T-helper 1 cell (primary cell): ENCODE data around the gene CDO1.
A peak's percentile ranks its signal among the peaks of the same experiment; 100 is the strongest.
"Not testable (repeated sequence)": the region's sequence is repeated elsewhere in the genome, so short reads cannot be mapped to it uniquely, and the experiment has no call there.

Experiments
- DNase-seq, 5 donors: peaks; one replicate each; pipeline ENCODE4 v3.0.0-alpha.2; 2012 to 2020

The CDO1 gene

DNA sequence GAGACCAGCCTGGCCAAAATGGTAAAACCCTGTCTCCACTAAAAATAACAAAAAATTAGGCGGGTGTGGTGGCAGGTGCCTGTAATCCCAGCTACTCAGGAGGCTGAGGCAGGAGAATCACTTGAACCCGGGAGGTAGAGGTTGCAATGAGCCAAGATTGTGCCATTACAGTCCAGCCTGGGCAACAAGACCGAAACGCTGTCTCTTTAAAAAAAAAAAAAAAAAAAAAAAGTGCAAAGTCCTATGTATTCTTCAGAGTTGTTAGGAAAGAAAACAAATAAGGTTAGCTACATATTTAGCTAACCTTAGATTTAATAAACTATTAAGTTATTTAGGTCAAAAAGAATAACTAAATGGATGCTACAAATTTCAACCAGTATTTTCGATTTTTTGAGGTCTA is 13.5 kb upstream of the CDO1 start:
- DNase-seq = no peak

DNA sequence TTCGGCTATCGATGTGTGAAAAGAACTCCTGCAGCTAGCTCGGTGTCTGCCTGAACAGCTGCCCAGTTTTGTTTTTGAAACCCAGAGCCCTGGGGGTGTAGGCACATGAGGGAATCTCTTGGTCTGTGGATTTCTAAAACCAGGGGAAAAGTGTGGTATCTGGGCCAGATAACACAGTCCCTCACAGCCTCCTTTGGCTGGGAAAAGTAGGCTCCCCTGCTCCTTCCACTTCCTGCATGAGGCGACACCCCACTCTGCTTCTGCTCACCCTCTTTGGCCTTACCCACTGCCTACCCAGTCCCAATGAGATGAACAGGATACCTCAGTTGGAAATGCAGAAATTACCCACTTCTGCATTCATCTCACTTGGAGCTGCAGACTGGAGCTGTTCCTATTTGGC is 9.5 kb upstream of the CDO1 start:
- DNase-seq = no peak

DNA sequence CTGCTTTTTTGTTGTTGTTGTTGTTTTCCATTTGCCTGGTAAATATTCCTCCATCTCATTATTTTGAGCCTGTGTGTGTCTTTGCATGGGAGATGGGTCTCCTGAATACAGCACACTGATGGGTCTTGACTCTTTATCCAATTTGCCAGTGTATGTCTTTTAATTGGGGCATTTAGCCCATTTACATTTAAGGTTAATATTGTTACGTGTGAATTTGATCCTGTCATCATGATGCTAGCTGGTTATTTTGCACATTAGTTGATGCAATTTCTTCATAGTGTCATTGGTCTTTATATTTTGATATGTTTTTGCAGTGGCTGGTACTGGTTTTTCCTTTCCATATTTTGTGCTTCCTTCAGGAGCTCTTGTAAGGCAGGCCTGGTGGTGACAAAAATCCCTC is 8.5 kb upstream of the CDO1 start:
- not testable (repeated sequence) for DNase-seq

DNA sequence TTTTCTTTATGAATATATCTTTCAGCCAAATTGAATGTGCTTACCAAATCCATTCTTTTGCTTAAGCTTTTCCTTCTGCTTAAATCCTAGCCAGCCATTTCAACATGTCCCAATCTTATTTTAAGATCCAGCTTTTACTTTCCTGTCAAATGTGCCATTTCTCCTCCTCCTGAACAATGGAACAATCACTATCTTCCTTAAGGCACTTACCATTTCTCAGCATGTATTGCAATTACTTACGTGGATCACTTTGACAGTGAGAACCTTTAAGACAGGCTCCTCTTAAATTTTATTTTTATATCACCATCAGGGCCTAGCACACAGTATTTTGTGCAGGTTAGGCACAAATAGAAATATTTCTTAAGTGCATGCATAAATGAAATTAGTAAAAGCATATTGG is 4.4 kb upstream of the CDO1 start:
- DNase-seq = no peak

DNA sequence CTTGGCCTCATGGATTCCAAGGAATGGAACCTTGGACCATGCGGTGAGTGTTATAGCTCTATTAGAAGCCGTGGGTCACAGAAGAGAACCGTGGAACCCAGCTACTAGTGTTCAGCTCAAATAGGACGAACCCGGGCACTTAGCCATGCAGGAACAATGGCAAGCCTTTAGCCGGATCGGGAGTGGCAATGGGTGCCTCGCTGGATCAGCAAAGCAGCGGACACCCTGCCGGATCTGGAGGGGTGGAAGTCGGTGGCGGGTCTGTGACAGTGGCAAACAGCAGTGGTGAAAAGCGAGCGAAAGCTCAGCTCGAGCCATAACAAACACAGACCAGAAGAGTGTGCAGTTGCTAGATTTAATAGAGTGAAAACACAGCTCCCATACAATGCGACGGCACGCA is 2.4 kb upstream of the CDO1 start:
- no peak for DNase-seq

DNA sequence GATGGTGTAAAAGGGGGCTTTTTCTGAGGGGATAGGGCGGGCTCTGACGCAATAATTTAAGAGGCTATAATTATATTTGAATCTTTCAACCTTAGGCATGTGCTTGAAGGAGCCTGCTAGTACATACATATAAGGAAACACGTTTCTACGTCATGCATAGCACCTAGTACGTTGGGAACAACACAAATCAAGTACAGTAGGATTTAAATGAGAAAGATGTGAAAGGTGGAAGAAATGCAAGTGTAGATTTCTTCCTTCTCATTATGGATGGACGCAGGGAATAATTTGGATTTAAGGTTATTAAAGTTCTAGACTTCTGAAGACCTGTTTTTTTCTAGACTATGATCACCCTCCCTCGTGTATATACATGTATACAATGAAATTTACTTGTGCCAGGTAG is 927 bp upstream of the CDO1 start:
- DNase-seq = no peak

DNA sequence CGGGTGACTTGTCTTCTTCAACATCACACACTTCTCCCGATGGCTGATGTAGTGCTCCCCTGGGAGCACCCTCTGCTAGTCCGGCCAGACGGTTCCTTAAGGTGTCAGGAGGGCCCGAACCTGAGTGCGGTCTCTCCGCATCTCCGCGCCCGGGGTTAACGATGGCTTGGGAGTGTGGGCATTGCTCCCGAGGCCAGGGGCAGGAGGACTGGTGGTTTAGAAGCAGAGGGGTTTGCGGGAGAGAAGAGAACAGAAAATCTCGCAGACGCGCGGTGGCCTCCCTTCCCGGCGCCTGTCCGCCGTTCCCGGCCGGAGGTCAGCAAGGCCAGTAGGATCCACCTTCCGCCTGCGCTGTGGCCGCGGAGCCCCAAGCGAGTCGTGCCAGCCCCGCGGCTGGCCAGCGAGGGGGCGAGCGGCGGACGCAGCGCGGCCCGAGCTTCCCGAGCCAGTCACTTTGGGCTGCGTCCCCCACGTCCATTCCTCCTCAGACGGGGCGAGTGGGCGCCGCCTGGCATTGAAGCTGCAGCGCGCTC is 700 bp downstream of the CDO1 start:
- DNase-seq = peak in 1 of 5 donors; percentile 5

DNA sequence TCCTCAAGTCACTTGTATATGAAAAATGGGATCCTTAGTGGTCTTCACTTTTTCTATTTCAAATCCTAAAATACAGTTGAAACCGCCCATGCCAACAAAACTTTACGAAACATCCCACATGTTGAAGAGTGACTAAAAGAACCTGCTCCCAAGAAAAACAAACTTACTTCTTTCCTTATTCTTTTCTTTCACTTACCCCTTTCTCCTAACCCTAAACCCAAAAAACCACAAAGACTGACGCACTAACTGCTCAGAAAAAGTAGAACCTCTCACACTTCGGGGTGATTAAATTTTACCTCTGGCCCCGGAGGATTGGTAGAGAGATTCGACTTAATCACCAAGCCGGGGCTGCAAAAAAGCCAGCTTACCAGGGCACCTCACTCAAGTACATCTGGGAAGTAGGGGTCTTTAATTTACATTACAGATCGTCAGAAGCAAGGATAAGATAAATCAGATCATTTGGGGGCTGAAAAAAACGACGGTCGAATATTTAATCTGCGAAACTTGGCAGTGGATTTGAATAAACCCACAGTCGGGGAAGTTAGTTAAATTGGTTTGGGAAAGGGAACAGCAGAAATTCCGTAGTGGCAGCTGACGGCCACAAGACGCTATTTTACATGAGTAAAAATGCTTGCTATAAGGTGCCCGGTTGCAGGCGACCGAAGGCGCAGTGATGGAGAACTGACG is 1.3 kb downstream of the CDO1 start:
- DNase-seq = peak in 1 of 5 donors; percentile 20

DNA sequence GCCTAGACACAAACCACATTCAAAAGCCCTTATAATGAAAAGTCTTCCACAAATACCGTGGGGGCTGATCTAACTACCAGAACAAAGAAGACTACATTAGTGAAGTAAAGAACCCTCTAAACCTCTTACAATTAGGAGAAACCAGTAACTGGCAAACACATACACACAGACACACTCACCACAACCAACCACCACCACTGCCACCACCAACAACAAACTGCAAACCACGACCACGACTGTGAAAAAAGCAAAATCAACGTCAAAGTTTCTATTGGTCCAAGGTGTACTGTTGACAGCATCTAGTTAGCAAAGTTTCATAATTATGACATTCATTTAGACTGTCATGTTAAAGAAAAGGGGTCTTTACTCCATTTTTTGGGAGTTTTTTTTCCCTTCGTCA is 2.7 kb downstream of the CDO1 start:
- peak in 1 of 5 donors; percentile 60 for DNase-seq

DNA sequence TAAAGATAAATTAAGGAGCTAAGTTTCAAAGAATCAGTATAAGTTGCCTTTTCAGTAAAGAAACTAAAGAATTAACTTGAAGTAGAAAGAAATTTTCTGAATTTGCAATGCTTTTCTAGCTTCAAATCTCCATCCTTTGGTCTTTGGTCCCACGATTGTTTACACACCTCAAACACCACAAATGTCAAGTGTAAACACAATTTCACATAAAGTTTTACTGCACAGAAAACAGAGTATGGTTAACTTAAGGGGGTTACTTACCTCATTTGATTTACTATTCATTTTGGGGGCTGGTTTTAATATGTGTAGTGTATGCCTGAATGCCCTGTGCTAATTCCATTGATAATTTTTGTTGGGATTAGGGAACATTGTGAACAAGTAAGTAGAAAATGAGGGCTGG is 4.1 kb downstream of the CDO1 start:
- no peak for DNase-seq

DNA sequence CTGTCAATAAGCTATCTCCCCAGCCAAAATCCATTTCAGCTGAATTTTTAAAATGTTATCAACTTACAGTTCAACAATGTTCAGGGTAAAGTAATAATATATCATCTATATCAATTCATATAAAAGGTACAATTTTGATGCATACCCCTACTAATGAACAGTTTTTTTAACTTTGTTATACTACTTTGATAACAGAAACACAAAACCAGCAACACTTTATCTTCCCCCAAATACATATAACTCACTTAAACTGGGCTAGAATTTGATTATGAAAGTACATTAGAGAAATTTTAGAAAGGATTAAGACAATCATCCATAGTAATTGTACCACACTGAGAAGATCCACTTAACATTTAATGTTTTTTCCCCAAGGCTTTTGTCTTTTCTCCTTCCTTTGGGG is 5.1 kb downstream of the CDO1 start:
- no peak for DNase-seq

DNA sequence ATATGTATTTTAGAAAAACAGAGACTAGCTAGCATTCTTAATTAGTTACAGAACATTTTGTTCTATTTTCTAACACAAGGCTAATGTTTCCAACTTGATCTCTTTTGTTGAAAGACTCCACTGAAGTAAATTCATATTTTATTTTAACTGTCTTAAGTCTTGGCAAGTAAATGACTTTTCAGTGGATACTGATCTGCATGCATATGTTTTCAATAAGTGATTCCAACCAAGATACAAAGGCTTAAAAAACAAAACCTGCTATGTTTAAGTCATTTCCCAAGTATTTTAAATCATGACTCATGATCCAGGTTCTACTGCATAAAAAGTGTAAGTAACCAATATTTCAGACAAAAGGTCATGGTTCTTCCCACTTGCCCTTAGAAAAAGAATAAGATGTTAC is 5.7 kb downstream of the CDO1 start:
- no peak for DNase-seq

DNA sequence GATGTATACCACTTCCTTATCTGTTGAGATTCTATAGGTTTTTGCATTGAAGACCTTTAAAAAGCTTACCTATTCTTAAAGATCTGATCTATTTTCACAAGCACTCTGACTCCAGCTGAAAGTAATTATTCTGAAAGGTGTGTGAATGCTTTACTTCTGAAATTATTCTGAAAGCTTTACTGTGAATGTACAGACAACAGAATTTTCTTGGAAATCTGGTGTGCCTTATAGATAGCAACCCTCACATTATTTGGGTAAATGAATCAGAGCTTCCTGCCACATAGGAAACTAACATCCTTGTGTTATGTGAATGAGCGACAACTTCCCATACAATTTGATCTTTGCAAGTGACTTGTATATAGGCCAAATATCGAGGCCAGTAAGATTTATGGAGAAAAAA is 6.5 kb downstream of the CDO1 start:
- DNase-seq = peak in 1 of 5 donors; percentile 63

DNA sequence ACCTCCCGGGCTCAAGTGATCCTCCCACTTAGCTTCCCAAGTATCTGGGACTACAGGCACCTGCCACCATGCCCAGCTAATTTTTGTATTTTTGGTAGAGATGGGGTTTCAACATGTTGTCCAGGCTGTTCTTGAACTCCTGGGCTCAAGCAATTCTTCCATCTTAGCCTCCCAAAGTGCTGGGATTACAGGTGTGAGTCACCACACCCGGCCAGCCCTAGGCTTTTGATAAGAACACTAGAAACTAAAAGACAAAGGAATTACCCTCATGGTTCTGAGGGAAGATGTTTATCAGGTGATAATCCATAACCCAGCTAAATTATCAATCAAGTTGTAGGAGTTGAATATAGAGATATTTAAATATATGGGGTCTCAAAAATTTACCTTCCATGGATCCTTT is 8.4 kb downstream of the CDO1 start:
- not testable (repeated sequence) for DNase-seq

DNA sequence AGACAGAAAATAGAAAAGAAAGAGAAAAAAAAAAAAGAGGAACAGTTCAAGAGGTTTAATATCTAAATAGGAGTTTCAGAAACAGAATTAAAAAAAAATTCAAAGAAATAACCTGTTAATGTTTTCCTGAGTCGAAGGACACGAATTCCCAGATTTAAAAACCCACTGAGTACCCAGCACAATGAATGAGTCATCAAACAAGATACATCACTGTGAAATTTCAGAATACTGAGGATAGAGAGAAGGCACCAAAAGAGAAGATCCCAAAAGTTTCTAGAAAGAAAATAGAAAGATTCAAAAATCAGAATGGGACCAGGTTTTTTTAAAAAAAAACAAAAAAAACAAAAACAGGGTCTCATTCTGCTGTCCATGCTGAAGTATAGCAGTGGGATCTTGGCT is 8.8 kb downstream of the CDO1 start:
- DNase-seq = no peak

DNA sequence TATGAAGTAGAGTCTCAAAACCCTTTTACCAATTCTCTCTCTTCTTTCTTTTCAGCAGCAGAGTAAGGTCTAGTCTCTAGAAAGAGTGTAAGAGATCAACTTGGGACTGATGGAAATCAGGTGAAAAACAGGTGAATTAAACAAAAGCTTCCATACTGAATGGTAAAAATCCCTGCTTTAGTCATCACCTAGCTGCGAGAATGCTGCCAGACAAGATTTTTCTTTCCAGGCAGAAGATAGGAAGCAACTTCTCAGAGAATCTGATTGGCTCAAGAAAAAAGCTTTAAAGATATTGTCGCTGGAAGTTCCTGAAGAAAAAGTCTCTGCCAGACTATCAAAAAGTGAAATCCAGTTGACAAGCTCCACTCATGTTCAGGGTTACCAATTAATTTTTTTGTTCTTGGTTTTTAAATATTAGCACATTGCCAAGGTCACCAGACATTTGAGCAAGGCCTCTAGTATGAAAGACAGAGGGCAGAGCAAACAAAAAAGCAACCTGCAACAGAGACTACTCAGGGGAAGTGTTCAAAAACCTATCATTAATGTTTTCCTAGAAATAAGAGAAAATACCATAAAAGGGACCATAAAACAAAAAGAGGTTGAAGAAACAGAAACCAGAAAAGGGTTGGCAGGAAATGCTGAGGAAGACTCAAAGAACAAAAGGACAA is 9.3 kb downstream of the CDO1 start:
- DNase-seq = peak in 1 of 5 donors; percentile 42

DNA sequence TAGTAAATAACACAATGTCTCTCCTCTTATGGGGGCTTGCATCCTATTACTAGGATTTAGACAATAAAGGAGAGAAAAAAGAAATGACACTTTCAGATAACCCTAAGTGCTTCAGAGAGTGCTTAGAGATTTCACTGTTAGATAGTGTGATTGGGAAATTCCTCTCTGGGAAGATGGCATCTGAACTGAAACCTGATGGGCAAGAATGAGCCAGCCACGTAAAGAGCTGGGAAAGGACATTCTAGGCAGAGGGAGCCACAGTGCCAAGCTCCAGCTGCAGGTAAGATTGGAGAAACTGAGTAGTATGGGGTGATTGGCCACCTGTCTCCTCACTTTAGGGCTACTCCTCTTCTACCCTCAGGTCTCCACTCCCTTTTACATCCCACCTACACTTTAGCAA is 14.5 kb downstream of the CDO1 start:
- DNase-seq = no peak

DNA sequence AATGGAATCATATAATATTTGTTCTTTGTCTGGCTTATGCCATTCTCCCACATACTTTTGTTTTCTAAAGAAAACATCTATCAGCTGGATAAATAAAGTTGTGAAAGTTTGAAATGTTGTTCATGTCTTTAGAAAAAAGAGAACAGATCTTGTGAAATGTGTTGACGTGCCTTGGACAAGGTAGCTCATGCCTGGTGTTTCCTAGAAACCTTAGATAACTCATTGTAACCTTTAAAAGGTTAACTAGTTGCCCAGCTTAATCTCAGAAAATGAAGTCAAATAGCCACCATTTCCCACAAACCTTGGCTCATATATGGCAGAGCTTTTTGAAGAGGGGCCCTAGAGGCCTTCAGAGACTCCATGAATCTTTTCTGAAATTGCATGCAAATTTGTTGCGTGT is 15.3 kb downstream of the CDO1 start:
- no peak for DNase-seq

DNA sequence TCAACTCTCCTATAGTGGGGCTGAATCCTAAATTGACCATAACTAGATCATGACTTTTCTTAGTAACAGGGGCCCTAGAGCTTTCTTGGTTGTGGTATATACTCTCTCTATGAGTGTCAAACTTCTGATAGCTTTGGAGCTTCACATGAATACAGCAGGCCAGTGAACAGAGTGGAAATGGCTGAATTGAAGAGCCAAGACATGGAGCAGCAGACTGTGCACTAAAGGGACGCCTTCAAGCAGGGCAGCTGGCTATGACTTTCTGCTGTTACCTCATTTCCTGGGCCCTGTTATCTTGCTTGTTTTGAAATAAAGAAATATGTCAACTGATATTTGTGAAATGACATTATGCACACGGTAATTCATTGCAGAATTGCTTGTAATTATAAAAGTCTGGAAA is 16.4 kb downstream of the CDO1 start:
- DNase-seq = no peak

DNA sequence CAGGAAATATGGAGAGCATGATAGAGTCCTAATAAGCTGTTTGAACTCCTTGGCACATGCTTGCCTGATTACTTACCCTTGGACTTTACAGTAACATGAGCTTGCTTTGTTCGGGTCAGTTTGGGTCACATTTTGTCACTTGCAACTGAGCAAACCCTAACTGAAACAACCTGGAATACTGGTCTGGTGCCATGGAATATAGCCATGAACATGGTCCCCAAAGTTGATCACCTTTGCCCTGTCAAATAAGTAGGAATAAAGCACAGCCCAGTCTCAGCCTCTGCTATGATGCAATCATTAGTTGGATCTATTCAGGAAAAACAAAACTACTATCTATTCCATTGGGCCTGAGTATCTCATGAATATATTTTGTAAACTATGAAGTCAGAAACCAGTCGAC is 18.2 kb downstream of the CDO1 start:
- no peak for DNase-seq

DNA sequence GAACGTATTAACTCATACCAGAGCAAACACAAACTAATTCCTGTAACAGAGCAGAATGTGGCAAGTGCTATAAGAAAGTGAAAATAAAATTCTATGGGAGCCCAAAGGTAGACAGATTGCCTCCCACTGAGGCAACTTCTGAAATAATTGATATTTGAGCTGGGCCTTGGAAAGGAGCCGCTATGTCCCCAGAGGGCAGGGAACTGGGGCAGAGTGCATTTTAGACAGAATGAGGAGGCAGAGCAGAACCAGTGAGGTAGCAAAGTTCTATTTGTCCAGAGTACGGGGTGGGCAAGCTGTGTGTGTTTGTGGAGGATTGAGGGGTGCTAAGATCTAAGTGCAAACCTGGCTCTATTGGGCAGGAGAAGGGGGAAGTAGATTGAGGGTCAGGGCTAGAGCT is 19.8 kb downstream of the CDO1 start:
- DNase-seq = no peak

DNA sequence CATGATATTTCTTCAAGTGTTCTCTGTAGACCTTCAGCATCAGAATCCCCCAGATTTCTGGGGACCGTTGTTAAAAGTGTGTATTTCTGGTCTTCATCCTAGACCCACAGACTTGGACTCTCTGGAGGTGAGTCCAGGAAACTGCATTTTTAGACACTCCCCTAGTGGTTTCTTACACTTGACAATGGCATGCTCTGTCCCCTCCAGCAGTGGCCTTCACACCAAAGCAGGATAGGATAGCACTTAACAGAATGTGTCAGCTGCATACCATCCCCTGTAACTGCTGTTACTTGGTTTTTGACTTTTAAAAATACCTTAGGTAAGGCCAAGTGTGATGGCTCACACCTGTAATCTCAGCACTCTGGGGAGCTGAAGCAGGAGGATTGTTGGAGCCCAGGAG is 20.8 kb downstream of the CDO1 start:
- DNase-seq = no peak

DNA sequence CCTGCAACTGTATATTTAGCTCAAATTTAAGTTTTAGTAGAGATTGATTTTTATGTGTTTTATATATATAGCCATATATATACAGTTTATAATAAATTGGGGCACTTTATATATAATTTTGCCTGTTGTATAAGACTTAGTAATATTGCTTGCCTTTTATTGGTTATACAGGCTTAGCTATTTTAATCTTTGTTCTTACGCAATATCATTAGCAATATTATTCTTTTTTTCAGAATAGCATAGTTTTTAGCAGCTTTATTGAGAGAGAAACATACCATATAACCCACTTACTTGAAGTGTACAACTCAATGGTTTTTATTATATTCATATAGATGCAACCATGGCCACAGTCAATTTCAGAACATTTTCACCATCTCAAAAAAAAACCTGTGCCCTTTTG is 28.0 kb downstream of the CDO1 start:
- no peak for DNase-seq

DNA sequence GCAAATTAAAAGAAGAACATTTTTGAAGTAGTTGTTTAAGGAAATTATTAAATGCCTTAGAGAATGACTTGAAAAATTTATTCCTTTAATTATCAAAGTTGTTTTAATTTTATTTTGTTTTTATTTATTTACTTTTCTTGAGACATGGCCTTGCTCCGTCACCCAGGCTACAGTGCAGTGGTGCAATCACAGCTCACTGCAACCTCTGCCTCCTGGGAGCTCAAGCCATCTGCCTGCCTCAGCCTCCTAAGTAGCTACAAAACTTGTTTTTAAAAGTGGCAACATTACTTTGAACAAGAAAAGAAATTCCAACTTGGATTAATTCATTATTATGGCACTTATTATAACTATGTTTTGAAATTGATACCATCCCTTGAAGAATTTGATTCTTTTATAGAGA is 29.0 kb downstream of the CDO1 start:
- DNase-seq = no peak
